Activated CD8-positive, alpha-beta memory T cell treated with anti-CD3 and anti-CD28 coated beads for 1 hour (primary cell): Measurements from ENCODE around the gene FRMPD4.

Source experiments
- DNase-seq, 2 donors: peaks; one replicate each; pipeline ENCODE4 v3.0.0-alpha.2; 2020; ENCODE audit warnings: low read depth in 1 of 2; ENCODE audit errors: extremely low read depth in 1 of 2

Gene FRMPD4

GRCh38 chrX:12292996-12293765 is 154.9 kb downstream of the FRMPD4 start:
- DNase-seq = no peak

DNA sequence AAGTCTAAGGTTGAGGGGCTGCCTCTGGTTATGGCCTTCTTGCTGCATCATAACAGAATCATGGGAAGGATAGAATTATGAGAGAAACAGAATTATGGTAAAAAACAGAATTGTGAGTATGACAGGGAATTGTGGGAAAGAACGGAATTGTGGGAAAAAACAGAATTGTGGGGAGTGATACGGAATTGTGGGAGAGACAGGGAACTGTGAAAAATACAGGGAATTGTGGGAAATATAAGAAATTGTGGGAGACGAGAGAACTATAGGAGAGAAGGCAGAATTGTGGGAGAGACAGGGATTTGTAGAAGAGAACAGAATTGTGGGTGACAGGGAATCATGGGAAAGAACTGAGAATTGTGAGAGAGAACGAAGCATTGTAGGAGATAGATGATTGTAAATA is 159.1 kb downstream of the FRMPD4 start:
- DNase-seq = no peak

GRCh38 chrX:12301288-12301687 is 163.0 kb downstream of the FRMPD4 start:
- no peak for DNase-seq

- DNase-seq = no peak
These were observed 166.0 kb downstream of the FRMPD4 start for GRCh38 chrX:12304261-12304660.

GRCh38 chrX:12307961-12308360 is 169.7 kb downstream of the FRMPD4 start:
- no peak for DNase-seq

GRCh38 chrX:12308420-12308819 is 170.1 kb downstream of the FRMPD4 start:
- DNase-seq = no peak

GRCh38 chrX:12309040-12309743 is 170.9 kb downstream of the FRMPD4 start:
- DNase-seq = no peak

DNA sequence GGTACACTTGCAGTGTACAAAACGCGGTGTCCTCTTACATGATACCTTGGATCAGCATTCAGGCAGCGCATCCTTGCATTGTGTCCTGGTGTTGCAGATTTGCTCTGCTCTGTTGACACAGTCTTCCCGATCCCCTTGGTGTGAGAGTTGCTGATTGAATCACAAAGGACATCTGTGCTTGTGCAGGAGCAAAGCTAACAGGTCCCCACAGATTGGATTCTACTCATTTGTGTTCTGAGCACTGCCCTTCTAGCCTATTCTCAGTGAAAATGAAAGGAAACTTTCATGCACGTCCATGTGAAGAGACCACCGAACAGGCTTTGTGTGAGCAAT is 171.4 kb downstream of the FRMPD4 start:
- DNase-seq = no peak

GRCh38 chrX:12314651-12315050 is 176.4 kb downstream of the FRMPD4 start:
- DNase-seq = no peak

DNA sequence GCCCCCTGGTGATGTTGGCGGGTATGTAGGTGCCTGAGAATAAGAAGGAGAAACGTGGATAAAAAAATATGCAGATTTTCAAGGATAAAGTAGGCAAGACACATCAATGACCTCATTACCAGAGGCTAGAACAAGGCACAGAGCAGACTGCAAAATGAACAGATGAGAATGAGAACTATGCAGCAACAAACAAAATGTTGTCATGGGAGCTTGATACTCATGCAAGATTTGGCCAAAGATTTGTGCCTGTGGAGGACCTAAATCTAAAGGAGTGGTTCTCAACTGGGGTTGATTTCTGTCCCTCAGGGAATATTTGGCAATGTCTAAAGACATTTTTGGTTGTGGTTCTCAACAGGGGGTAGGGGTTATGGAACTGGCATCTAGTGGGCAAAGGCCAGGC is 177.3 kb downstream of the FRMPD4 start:
- no peak for DNase-seq

DNA sequence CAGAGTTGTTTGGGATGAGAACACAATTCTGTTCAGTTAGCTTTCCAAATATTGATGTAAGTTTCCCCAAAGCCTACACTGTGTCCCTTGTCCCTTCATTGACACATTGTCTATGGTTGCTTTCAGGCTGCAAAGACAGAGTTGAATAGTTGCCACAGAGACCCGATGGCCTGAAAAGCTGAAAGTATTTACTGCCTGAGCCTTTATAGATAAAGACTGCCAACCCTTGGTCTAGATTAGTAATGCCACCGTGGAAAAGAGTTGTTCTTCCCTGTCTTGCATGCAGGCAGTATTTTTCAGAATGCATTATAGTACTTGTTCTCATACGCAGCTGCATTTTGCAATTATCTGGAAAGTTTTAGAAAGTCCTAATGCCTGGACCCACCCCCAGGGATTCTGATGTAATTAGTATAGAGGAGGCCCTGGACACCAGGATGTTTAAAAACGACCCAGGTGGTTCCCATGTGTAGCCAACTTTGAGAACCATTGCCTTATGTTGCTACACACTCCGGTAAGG is 180.8 kb downstream of the FRMPD4 start:
- no peak for DNase-seq

DNA sequence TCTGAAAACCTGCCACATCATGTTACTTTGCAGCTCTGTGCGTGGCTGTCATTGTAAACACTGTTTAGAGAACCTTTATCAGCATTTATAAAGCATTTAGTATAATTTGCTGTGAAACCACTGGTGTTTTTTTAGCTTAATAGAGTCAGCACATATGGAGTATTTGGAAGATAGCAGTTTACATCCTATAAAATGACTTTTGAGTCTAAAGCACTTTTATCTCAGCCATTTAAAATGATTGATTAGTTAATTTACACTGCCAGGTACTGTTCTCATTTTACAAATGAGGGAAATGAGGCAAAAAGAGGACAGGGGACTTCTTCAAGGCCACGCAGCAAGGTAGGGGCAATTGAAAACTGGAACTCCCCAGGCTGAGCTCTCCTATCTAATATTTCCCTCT is 181.7 kb downstream of the FRMPD4 start:
- DNase-seq = no peak

- no peak for DNase-seq
These were observed 183.8 kb downstream of the FRMPD4 start for GRCh38 chrX:12322031-12322430.

DNA sequence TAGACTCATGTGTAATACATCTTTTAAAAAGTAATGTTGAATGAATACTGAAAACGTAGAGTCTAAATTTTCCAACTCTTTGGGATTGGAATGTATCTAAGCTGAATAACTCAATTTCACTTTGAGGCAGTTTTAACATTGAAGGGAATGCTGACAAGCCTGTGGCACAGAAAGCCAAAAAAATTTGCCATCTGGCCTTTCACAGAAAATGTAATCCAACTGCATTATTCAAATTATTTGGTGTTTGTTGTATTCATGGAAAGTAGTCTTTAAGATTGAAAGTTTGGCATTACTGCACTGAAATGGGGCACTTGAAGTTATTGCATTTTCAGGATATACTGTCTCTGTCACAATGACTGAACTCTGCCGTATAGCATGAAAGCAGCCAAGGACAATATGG is 186.9 kb downstream of the FRMPD4 start:
- no peak for DNase-seq

DNA sequence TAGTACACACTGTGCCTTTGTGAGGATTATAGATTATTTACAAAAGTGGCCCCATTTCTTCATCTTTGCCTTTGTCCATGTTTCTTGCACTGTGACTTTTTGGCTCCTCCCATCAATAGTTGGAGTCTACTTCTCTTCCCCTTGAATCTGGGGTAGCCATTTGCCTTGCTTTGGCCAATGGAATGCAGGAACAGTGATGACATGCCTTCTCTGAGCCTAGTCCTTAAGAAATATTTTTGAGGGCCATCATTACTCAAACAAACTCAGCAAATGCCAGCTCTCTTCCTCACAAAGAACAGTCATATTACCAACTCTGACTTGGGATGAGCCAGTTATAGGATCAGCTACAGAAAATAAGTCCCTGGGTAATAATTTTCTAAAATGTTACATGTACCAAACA is 189.6 kb downstream of the FRMPD4 start:
- no peak for DNase-seq

GRCh38 chrX:12329476-12329875 is 191.2 kb downstream of the FRMPD4 start:
- DNase-seq = no peak

DNA sequence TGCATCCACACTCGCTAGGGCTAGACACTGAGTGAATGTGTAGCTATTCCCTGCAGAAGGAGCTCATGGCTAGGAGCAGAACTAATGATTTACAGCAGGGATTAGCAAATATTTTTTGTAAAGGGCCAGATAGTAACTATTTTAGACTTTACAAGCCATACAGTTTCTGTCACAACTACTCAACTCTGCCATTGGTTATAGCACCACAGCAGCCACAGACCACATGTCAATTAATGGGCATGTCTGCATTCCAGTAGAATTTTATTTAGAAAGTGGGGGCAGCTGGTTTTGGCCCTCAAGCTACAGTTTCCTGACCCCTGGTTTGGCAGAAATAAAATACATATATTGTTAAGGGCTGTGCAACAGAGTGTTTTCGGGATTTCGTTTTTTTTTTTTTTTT is 192.6 kb downstream of the FRMPD4 start:
- DNase-seq = no peak

GRCh38 chrX:12332786-12333347 is 194.6 kb downstream of the FRMPD4 start:
- DNase-seq = no peak

- DNase-seq = no peak
These were observed 201.6 kb downstream of the FRMPD4 start for GRCh38 chrX:12339921-12340320.

DNA sequence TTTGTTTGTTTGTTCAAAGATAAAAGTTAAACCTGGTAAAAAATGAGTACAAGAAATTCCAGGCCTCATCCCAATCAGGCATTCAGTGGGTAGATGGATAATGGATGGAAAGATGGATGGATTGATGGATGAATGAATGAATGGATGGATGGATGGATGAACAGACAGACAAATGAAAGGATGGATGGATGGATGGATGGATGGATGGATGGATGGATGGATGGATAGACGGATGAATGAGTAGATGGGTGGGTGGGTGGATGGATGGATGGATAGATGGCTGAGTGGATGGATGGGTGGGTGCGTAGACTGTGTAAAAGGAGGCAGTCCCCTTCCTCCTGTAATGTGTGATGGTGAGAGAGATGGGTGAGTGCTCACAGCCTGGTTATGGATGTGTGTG is 206.7 kb downstream of the FRMPD4 start:
- no peak for DNase-seq

GRCh38 chrX:12349201-12349600 is 210.9 kb downstream of the FRMPD4 start:
- no peak for DNase-seq

GRCh38 chrX:12352922-12353321 is 214.6 kb downstream of the FRMPD4 start:
- DNase-seq = no peak
